ENCODE measurements around the gene FHAD1.

FHAD1 gene

GRCh38 chr1:15439325-15439724 lies 192.3 kb downstream of the FHAD1 start:
- H3K4me3 ChIP-seq (ENCODE audit: low read depth, low read length): no peak overlapping the region
- DNase-seq (ENCODE audit: low read depth): no peak

GRCh38 chr1:15440357-15440756 lies 193.3 kb downstream of the FHAD1 start:
- DNase-seq (ENCODE audit: low read depth): no peak
- H3K4me3 ChIP-seq (ENCODE audit: low read depth, low read length): no peak overlapping the region

GRCh38 chr1:15441247-15441646 lies 194.2 kb downstream of the FHAD1 start:
- no peak for DNase-seq (ENCODE audit: low read depth)
- H3K4me3 ChIP-seq (ENCODE audit: low read depth, low read length): no peak overlapping the region

- no peak for DNase-seq (ENCODE audit: low read depth)
- H3K4me3 ChIP-seq (ENCODE audit: low read depth, low read length): no peak overlapping the region
Measured at GRCh38 chr1:15442119-15442518, 195.1 kb downstream of the FHAD1 start.

- DNase-seq (ENCODE audit: low read depth): no peak
- no peak overlapping the region for H3K4me3 ChIP-seq (ENCODE audit: low read depth, low read length)
Measured at GRCh38 chr1:15442759-15443158, 195.7 kb downstream of the FHAD1 start.

- DNase-seq (ENCODE audit: low read depth): no peak
Measured at GRCh38 chr1:15443281-15443680, 196.3 kb downstream of the FHAD1 start.

GRCh38 chr1:15444468-15445389 lies 197.7 kb downstream of the FHAD1 start:
- no peak for DNase-seq (ENCODE audit: low read depth)

More at GRCh38 chr1:15443281-15443680, 196.3 kb downstream of the FHAD1 start:
- H3K4me3 ChIP-seq (ENCODE audit: low read depth, low read length): no peak overlapping the region

GRCh38 chr1:15445390-15446122 lies 198.5 kb downstream of the FHAD1 start:
- DNase-seq (ENCODE audit: low read depth): no peak
- H3K4me3 ChIP-seq (ENCODE audit: low read depth, low read length): no peak overlapping the region

More at GRCh38 chr1:15444468-15445389, 197.7 kb downstream of the FHAD1 start:
- H3K4me3 ChIP-seq (ENCODE audit: low read depth, low read length): no peak overlapping the region

GRCh38 chr1:15446212-15446611 lies 199.2 kb downstream of the FHAD1 start:
- no peak overlapping the region for H3K4me3 ChIP-seq (ENCODE audit: low read depth, low read length)
- DNase-seq (ENCODE audit: low read depth): no peak
